ENCODE results near the gene FRMD4A. TPM values are rescaled to one million over a fixed set of nuclear protein-coding genes. Genes with fewer than 3 reads are reported as not detected.
A peak's percentile ranks its signal among the peaks of the same experiment; 100 is the strongest.

FRMD4A gene
- total and polyA plus RNA-seq, 10 of the 15 experiments (the other 5 are each of a cell fraction or from before 2014, with no cell fraction given): 17.8 to 75.2 (median 39.1) TPM

GRCh38 chr10:14185316-14186045 lies 145.2 kb downstream of the FRMD4A start (continued):
- peak in 1 of 2 experiments; percentile 85; a peak in 2 of 4 replicates for TF ChIP-seq CEBPB (IDR thresholded peaks at IDR 0.05; ENCODE audit: borderline replicate concordance in 1 of 2, low read depth in 2 of 2, low read length in 2 of 2)
- TF ChIP-seq ZNF687 (IDR thresholded peaks at IDR 0.05): peak; percentile 95
- TF ChIP-seq MYB (IDR thresholded peaks at IDR 0.05; ENCODE audit: borderline replicate concordance, low read depth, low read length): peak; percentile 84; the same call in 1 of the 2 replicates
- 0 out of 2 replicates have a peak, but pooled peaks have one; percentile 52 for TF ChIP-seq ZSCAN29 (IDR thresholded peaks at IDR 0.05)
- peak; percentile 97 for TF ChIP-seq CBX5 (IDR thresholded peaks at IDR 0.05; ENCODE audit: low read depth)
- no peak for TF ChIP-seq PAX8 (IDR thresholded peaks at IDR 0.05)
- no peak for TF ChIP-seq ZBTB40 (IDR thresholded peaks at IDR 0.05; ENCODE audit: borderline replicate concordance)
- TF ChIP-seq BMI1 (IDR thresholded peaks at IDR 0.05; ENCODE audit: borderline replicate concordance): peak; percentile 97
- peak; percentile 37; the same call in 1 of the 2 replicates for TF ChIP-seq DPF2 (IDR thresholded peaks at IDR 0.05)
- TF ChIP-seq PBX3 (IDR thresholded peaks at IDR 0.05; ENCODE audit: insufficient replicate concordance, low read depth, low read length): peak; percentile 75
- peak; percentile 24; the same call in 1 of the 2 replicates for TF ChIP-seq CREB1 (IDR thresholded peaks at IDR 0.05; ENCODE audit: low read depth)
- TF ChIP-seq JUNB (IDR thresholded peaks at IDR 0.05): 0 out of 2 replicates have a peak, but pooled peaks have one; percentile 29
- peak; percentile 93 for TF ChIP-seq CREM (IDR thresholded peaks at IDR 0.05; ENCODE audit: low read depth)
- 0 out of 2 replicates have a peak, but pooled peaks have one; percentile 50 for TF ChIP-seq GABPA (IDR thresholded peaks at IDR 0.05; ENCODE audit: low read depth)
- no peak for TF ChIP-seq NFYB (IDR thresholded peaks at IDR 0.05; ENCODE audit: insufficient read depth, low read depth, low read length)
- peak; percentile 67 for TF ChIP-seq RUNX3 (IDR thresholded peaks at IDR 0.05; ENCODE audit: low read length)
- TF ChIP-seq STAT1 (conservative IDR thresholded peaks at IDR 0.05): no peak
- 0 out of 2 replicates have a peak, but pooled peaks have one; percentile 17 for TF ChIP-seq RAD51 (IDR thresholded peaks at IDR 0.05)

Measured in GM12878 (cell line).